ENCODE results near the gene NOL4L. TPM values are rescaled to one million over a fixed set of nuclear protein-coding genes. Genes with fewer than 3 reads are reported as not detected.

Gene NOL4L
- total and polyA plus RNA-seq, 2 donors (not counting 3 experiments of a cell fraction or from before 2014, with no cell fraction given), result 55.2 to 79.6 TPM

- ChIA-PET POLR2A (no interaction called here), CTCF (interaction anchor here (1.8 kb wide), 1 partner anchor 10 kb away, joined by 5 read pairs; no protein-coding TSS in a partner anchor)
- dilution Hi-C loops (cut with MboI; ENCODE audit: extremely low pct_ligation_motif_present, low sequenced_read_pairs) (no loop called here), intact Hi-C loops (cut with micrococcal nuclease) (no loop called here)
- peaks cover 0 to 2% of the 10 kb centered on the region in 2 experiments for H3K36me3 ChIP-seq (ENCODE audit: control insufficient read depth in 2 of 2, extremely low read depth in 1 of 2, insufficient read depth in 2 of 2, low read length in 2 of 2)
- no peak overlapping the region for H3K4me3 ChIP-seq (replicated peaks in 1 of 3; ENCODE audit: insufficient read depth in 1 of 3, low read depth in 1 of 3, low read length in 3 of 3)
- peaks cover 4% of the 10 kb centered on the region for H4K20me1 ChIP-seq (replicated peaks; ENCODE audit: control insufficient read depth, extremely low read depth, insufficient read depth, low read length)
- no TSS peak for BruUV-seq (replicated peaks)
- no peaks in the 10 kb centered on the region for H3K27me3 ChIP-seq (ENCODE audit: control insufficient read depth in 2 of 2, insufficient read depth in 2 of 2, low read length in 2 of 2)
- no peaks in the 10 kb centered on the region for H3K4me1 ChIP-seq (ENCODE audit: control insufficient read depth, extremely low read depth, insufficient read depth, low read length)
- H2AFZ ChIP-seq (ENCODE audit: low read depth, low read length), result no peak overlapping the region
- TF ChIP-seq GATA2 (IDR thresholded peaks at IDR 0.05; ENCODE audit: insufficient read depth, insufficient read length, low read depth, low read length), result no peak
- no peak for TF ChIP-seq FOS (IDR thresholded peaks at IDR 0.05; ENCODE audit: borderline replicate concordance, insufficient read depth, low read length)
- TF ChIP-seq MYC (IDR thresholded peaks at IDR 0.05; ENCODE audit: low read depth, low read length), result no peak
- TF ChIP-seq CTCF (IDR thresholded peaks at IDR 0.05; ENCODE audit: extremely low read depth in 1 of 2, insufficient read depth in 1 of 2, low read depth in 1 of 2, low read length in 2 of 2), result no peak
- TF ChIP-seq MAX (IDR thresholded peaks at IDR 0.05; ENCODE audit: insufficient read depth, insufficient read length), result no peak
- no peak for TF ChIP-seq POLR2AphosphoS5 (IDR thresholded peaks at IDR 0.05; ENCODE audit: insufficient read depth, low read depth, low read length)
- no peak for TF ChIP-seq EZH2 (IDR thresholded peaks at IDR 0.05; ENCODE audit: borderline replicate concordance, low read depth, low read length, severe bottlenecking)
- TF ChIP-seq POLR2A (IDR thresholded peaks at IDR 0.05; ENCODE audit: low read depth, low read length), result no peak
- TF ChIP-seq JUN (IDR thresholded peaks at IDR 0.05; ENCODE audit: borderline replicate concordance, insufficient read depth, insufficient read length, low read depth), result no peak
- no peak overlapping the region for H3K27ac ChIP-seq (ENCODE audit: insufficient read depth, low read depth, low read length)
- FAIRE-seq (no peak), DNase-seq (ENCODE audit: low read depth, low spot score) (no peak)
- H3K9ac ChIP-seq (replicated peaks; ENCODE audit: extremely low read depth, insufficient read depth, low read length), result no peak overlapping the region
- H3K4me2 ChIP-seq (ENCODE audit: insufficient read depth, low read length), result no peak overlapping the region
- H3K9me3 ChIP-seq (replicated peaks; ENCODE audit: control insufficient read depth, insufficient read depth, low read length), result no peaks in the 10 kb centered on the region
- H3K9me1 ChIP-seq (replicated peaks; ENCODE audit: control insufficient read depth, extremely low read depth, insufficient read depth, low read length), result no peaks in the 10 kb centered on the region
- peaks cover 82% of the 10 kb centered on the region for H3K79me2 ChIP-seq (ENCODE audit: control insufficient read depth, insufficient read depth, low read length)
These were observed 190.1 kb downstream of the NOL4L start for GRCh38 chr20:32395066-32395465.

Other genes with a start within 250 kb of the NOL4L start
- gene ASXL1, start 227.0 kb downstream of the NOL4L start, total RNA-seq, result 98.9 and 101 TPM in 2 replicates
- 37.3 and 45.4 TPM in 2 replicates for gene ASXL1, start 227.0 kb downstream of the NOL4L start, polyA plus RNA-seq
- not detected in 2 replicates for gene C20orf203, start 88.6 kb upstream of the NOL4L start, total RNA-seq
- not detected in 2 replicates for gene C20orf203, start 88.6 kb upstream of the NOL4L start, polyA plus RNA-seq
- 55.9 and 58.8 TPM in 2 replicates for gene COMMD7, start 158.1 kb upstream of the NOL4L start, total RNA-seq
- gene COMMD7, start 158.1 kb upstream of the NOL4L start, polyA plus RNA-seq, result 72.9 and 76.0 TPM in 2 replicates
- 6.8 TPM in 2 replicates for gene DNMT3B, start 177.1 kb upstream of the NOL4L start, total RNA-seq
- gene DNMT3B, start 177.1 kb upstream of the NOL4L start, polyA plus RNA-seq, result 3.2 and 3.6 TPM in 2 replicates
- gene MAPRE1, start 234.6 kb upstream of the NOL4L start, total RNA-seq, result 143 and 150 TPM in 2 replicates
- 46.4 and 71.6 TPM in 2 replicates for gene MAPRE1, start 234.6 kb upstream of the NOL4L start, polyA plus RNA-seq

All from endothelial cell of umbilical vein (primary cell).